ENCODE data around the gene PLXNA1. TPM values are rescaled to one million over a fixed set of nuclear protein-coding genes. Genes with fewer than 3 reads are reported as not detected.

The PLXNA1 gene
- total and polyA plus RNA-seq, 12 donors: 14.3 to 29.7 (median 24.1) TPM

- H3K27me3 ChIP-seq: no peaks in the 10 kb centered on the region
- intact Hi-C loops (cut with DNase I): no loop called here
- H3K4me1 ChIP-seq: peaks cover 0 to 16% (median 8%) of the 10 kb centered on the region in 9 donors
- 95 to 98% methylated on average over 12 of the region's 12 CpGs for WGBS, 2 donors
- no peak overlapping the region for H3K4me3 ChIP-seq
- no peak for DNase-seq
- no peak overlapping the region for H3K27ac ChIP-seq
- ATAC-seq: no peak
- TF ChIP-seq, protein P1, sequence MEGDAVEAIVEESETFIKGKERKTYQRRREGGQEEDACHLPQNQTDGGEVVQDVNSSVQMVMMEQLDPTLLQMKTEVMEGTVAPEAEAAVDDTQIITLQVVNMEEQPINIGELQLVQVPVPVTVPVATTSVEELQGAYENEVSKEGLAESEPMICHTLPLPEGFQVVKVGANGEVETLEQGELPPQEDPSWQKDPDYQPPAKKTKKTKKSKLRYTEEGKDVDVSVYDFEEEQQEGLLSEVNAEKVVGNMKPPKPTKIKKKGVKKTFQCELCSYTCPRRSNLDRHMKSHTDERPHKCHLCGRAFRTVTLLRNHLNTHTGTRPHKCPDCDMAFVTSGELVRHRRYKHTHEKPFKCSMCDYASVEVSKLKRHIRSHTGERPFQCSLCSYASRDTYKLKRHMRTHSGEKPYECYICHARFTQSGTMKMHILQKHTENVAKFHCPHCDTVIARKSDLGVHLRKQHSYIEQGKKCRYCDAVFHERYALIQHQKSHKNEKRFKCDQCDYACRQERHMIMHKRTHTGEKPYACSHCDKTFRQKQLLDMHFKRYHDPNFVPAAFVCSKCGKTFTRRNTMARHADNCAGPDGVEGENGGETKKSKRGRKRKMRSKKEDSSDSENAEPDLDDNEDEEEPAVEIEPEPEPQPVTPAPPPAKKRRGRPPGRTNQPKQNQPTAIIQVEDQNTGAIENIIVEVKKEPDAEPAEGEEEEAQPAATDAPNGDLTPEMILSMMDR (IDR thresholded peaks at IDR 0.05): no peak
- H3K9me3 ChIP-seq: no peaks in the 10 kb centered on the region
- H3K36me3 ChIP-seq: no peaks in the 10 kb centered on the region
Observed at GRCh38 chr3:126952983-126953660, 29.8 kb upstream of the PLXNA1 start.

GRCh38 chr3:126954141-126954842 is 28.6 kb upstream of the PLXNA1 start:
- no peak overlapping the region for H3K4me3 ChIP-seq

GRCh38 chr3:126955004-126955790 is 27.7 kb upstream of the PLXNA1 start:
- no peak for DNase-seq

More at GRCh38 chr3:126954141-126954842, 28.6 kb upstream of the PLXNA1 start:
- no peaks in the 10 kb centered on the region for H3K9me3 ChIP-seq
- intact Hi-C loops (cut with DNase I): no loop called here
- ATAC-seq (no peak), DNase-seq (no peak)
- TF ChIP-seq, protein P1 (IDR thresholded peaks at IDR 0.05): no peak
- H3K36me3 ChIP-seq: no peaks in the 10 kb centered on the region
- no peak overlapping the region for H3K27ac ChIP-seq
- H3K27me3 ChIP-seq: no peaks in the 10 kb centered on the region
- H3K4me1 ChIP-seq: peaks cover 0 to 4% (median 0%) of the 10 kb centered on the region in 9 donors
- WGBS, 2 donors: 91 to 93% methylated on average over 10 of the region's 10 CpGs

DNA sequence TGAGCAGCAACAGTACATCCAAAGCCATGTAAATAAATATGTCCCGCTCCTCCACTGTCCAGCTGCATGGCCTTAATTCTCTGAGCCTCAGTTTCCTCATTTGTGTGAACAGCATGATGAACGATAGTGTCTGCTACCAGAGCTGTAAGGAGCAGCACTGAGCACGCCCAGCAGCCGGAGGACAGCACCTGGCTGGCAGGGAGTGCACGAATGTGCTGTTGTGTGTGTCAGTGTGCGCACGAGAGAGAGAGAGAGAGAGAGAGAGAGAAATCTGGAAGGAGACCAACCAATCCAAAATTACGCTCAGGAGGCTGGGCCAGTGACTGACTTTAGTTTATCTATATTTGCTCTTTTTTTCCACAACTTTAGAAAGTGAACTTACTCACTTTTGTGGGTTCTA is 26.6 kb upstream of the PLXNA1 start:
- Histone ChIP-seq H3K27me3 (no peaks in the 10 kb centered on the region), H3K36me3 (no peaks in the 10 kb centered on the region), H3K4me1 (peaks cover 1 to 13% (median 11%) of the 10 kb centered on the region in 9 donors), H3K9me3 (no peaks in the 10 kb centered on the region), H3K27ac (no peak overlapping the region), H3K4me3 (no peak overlapping the region)
- no peak for DNase-seq
- intact Hi-C loops (cut with DNase I): no loop called here
- WGBS, 2 donors: 83 to 91% methylated on average over 8 of the region's 8 CpGs
- TF ChIP-seq, protein P1 (IDR thresholded peaks at IDR 0.05): no peak
- no peak for ATAC-seq

More at GRCh38 chr3:126955004-126955790, 27.7 kb upstream of the PLXNA1 start:
- no peaks in the 10 kb centered on the region for H3K9me3 ChIP-seq
- peaks cover 0 to 1% (median 0%) of the 10 kb centered on the region in 9 donors for H3K4me1 ChIP-seq
- H3K36me3 ChIP-seq: no peaks in the 10 kb centered on the region
- WGBS, 2 donors: 95% methylated on average over 15 of the region's 15 CpGs
- no peak for ATAC-seq
- intact Hi-C loops (cut with DNase I): no loop called here
- no peaks in the 10 kb centered on the region for H3K27me3 ChIP-seq
- H3K4me3 ChIP-seq: no peak overlapping the region
- TF ChIP-seq, protein P1 (IDR thresholded peaks at IDR 0.05): no peak
- no peak overlapping the region for H3K27ac ChIP-seq

Data from heart right ventricle (tissue), 16 donors.